Fibroblast of pulmonary artery (primary cell): ENCODE results near the gene PRICKLE2.

Source experiments
- DNase-seq: peaks from one replicate; pipeline ENCODE4 v3.0.0-alpha.2; 2010; ENCODE audit warnings: low read depth
- H3K4me3 ChIP-seq: replicated peaks from 2 replicates; pipeline ENCODE4 v1.5.1; 2011; ENCODE audit warnings: low read depth, mild to moderate bottlenecking, control low read depth, low read length, moderate library complexity
- CTCF ChIP-seq: IDR thresholded peaks from 2 replicates; pipeline ENCODE4 v1.5.1; 2011; ENCODE audit warnings: mild to moderate bottlenecking, control low read depth, low read length, inconsistent platforms; ENCODE audit errors: missing control alignments

PRICKLE2 gene

GRCh38 chr3:64121750-64122311 is 103.4 kb downstream of the PRICKLE2 start:
- no peak for TF ChIP-seq CTCF
- DNase-seq: no peak
- H3K4me3 ChIP-seq: no peak overlapping the region

DNA sequence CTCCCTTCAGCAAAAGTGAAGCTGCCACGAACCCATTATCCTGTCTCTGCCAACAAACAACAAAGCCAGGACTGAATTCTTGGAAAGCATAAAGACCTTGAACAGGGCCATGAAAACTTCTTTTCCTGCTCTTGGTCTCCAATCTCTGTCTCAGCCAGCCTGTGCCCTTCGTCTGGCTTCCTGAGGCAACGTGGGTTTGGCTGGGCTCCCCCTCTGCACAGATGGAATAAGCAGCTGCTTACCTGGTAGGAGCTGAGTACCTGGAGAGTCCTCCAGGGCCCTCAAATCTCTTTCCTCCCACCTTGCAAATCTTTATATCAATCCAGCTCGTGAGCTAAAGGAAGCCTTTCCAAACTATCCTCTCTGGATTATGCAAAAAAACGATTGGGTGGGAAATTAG is 104.4 kb downstream of the PRICKLE2 start:
- no peak for DNase-seq
- TF ChIP-seq CTCF: no peak
- H3K4me3 ChIP-seq: no peak overlapping the region

DNA sequence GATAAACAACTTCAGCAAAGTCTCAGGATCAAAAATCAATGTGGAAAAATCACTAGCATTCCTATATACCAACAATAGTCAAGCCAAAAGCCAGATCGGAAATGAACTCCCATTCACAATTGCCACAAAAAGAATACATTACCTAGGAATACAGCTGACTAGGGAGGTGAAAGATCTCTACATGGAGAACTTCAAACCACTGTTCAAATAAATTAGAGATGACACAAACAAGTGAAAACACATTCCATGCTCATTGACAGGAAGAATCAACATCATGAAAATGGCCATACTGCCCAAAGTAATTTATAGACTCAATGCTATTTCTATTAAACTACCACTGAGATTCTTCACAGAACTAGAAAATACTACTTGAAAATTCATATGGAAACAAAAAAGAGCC is 107.8 kb downstream of the PRICKLE2 start:
- DNase-seq: no peak
- TF ChIP-seq CTCF: no peak

DNA sequence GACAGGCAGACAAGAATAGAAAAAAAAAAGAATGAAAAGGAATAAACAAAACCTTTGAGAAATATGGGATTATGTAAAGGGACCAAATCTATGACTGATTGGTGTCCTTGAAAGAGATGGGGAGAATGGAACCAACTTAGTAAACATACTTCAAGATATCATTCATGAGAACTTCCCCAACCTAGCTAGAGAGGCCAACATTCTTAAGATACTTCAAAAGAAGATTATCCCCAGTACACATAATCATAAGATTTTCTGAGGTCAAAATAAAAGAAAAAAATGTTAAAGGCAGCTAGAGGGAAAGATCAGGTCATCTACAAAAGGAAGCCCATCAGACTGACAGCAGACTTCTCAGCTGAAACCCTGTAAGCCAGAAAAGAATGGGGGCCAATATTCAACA is 110.6 kb downstream of the PRICKLE2 start:
- H3K4me3 ChIP-seq: no peak overlapping the region
- no peak for DNase-seq
- no peak for TF ChIP-seq CTCF

More for the DNA sequence above, 107.8 kb downstream of the PRICKLE2 start:
- H3K4me3 ChIP-seq: no peak overlapping the region

- TF ChIP-seq CTCF: no peak
- no peak overlapping the region for H3K4me3 ChIP-seq
- no peak for DNase-seq
Measured at GRCh38 chr3:64111872-64112271, 113.4 kb downstream of the PRICKLE2 start.

- TF ChIP-seq CTCF: no peak
- no peak overlapping the region for H3K4me3 ChIP-seq
- DNase-seq: no peak
Measured at GRCh38 chr3:64111083-64111482, 114.2 kb downstream of the PRICKLE2 start.

DNA sequence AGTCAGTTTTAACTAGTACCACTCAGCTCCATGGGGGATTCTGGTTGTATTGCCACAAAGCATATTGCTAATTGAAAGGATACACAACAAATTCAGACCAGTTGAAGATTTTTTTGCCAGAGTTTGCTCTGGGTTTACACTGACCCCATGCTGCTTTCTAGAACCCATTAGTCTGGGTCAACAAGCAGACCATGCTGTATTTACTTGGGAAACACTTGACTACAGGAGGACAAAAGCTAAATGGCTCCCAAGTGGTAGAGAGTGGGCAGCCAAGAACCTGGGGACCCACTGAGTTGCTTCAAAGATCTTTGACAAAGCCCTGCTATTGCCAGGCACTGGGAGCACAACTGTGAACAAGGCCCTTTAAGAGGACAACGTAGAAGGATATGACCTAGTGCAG is 115.2 kb downstream of the PRICKLE2 start:
- no peak overlapping the region for H3K4me3 ChIP-seq
- no peak for DNase-seq
- no peak for TF ChIP-seq CTCF
